Activated naive CD4-positive, alpha-beta T cell treated with anti-CD3 and anti-CD28 coated beads, Interleukin-2, amount 50 U/mL, for 24 hours (primary cell): ENCODE data around the gene CDK10.
"Not testable (repeated sequence)": the region's sequence is repeated elsewhere in the genome, so short reads cannot be mapped to it uniquely, and the experiment has no call there.

Source experiments
- H3K27ac Mint-ChIP-seq: one replicate; pipeline ENCODE4 v1.8.0; 2021; ENCODE audit warnings: mild to moderate bottlenecking, mixed read lengths
- H3K27me3 Mint-ChIP-seq: one replicate; pipeline ENCODE4 v1.8.0; 2021; ENCODE audit warnings: mixed read lengths
- H3K36me3 Mint-ChIP-seq: one replicate; pipeline ENCODE4 v1.8.0; 2021; ENCODE audit warnings: mixed read lengths
- H3K4me1 Mint-ChIP-seq: one replicate; pipeline ENCODE4 v1.8.0; 2021; ENCODE audit warnings: mixed read lengths
- H3K4me3 Mint-ChIP-seq: one replicate; pipeline ENCODE4 v1.8.0; 2021; ENCODE audit warnings: mild to moderate bottlenecking, mixed read lengths
- H3K9me3 Mint-ChIP-seq: one replicate; pipeline ENCODE4 v1.8.0; 2021; ENCODE audit warnings: mixed read lengths

Gene CDK10

DNA sequence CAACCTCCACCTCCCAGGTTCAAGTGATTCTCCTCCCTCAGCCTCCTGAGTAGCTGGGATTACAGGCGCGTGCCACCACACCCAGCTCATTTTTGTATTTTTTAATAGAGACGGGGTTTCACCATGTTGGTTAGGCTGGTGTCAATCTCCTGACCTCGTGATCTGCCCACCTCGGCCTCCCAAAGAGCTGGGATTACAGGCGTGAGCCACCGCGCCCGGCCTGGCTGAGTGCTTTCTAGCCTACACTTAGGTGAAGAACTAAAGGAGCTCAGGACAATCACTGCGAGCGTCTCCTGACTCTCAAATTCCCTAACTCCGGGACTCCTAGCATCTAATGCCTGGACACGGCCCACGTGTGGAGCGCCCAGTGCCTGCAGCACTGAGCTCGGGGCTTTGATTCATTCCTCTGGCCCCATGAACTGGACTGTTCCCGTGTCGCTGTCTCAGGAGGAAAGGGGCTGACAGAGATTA is 13.2 kb downstream of the CDK10 start:
- not testable (repeated sequence) for H3K36me3 Mint-ChIP-seq, H3K9me3 Mint-ChIP-seq, H3K27ac Mint-ChIP-seq, H3K27me3 Mint-ChIP-seq
- H3K4me1 Mint-ChIP-seq, result peaks cover 22% of the 10 kb centered on the region
- peak overlapping the region; percentile 66 for H3K4me3 Mint-ChIP-seq

DNA sequence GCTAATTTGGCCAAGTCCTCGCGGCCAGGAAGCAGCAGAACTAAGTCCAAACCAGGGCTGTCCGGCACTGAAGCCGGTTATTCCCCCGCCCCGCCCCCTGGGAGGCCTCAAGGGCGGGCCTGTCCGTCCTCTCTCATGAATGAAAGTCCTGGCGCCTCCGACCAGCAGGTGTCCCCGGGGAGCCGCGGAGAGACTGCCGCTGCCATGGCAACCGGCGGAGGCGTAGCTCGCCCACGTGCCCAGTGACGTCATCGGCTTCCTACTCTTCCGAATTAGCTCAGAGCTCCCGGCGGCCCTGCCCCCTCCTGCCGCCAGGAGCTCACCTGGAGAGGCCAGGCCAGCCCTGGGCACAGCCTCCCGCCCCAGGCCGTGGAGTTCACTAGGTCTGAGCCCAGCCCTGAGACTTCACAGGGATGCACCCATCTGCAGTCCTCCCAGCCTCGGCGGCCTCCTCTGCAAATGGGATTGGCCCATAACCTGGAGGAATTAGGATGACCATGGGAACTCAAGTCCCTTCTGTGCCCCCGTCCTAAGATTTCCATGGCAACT is 13.7 kb downstream of the CDK10 start:
- H3K27me3 Mint-ChIP-seq, result no peaks in the 10 kb centered on the region
- peaks cover 22% of the 10 kb centered on the region for H3K4me1 Mint-ChIP-seq
- H3K9me3 Mint-ChIP-seq, result no peaks in the 10 kb centered on the region
- peak overlapping the region; percentile 66 for H3K4me3 Mint-ChIP-seq
- peak overlapping the region; percentile 79 for H3K27ac Mint-ChIP-seq
- H3K36me3 Mint-ChIP-seq, result peaks cover 2% of the 10 kb centered on the region

DNA sequence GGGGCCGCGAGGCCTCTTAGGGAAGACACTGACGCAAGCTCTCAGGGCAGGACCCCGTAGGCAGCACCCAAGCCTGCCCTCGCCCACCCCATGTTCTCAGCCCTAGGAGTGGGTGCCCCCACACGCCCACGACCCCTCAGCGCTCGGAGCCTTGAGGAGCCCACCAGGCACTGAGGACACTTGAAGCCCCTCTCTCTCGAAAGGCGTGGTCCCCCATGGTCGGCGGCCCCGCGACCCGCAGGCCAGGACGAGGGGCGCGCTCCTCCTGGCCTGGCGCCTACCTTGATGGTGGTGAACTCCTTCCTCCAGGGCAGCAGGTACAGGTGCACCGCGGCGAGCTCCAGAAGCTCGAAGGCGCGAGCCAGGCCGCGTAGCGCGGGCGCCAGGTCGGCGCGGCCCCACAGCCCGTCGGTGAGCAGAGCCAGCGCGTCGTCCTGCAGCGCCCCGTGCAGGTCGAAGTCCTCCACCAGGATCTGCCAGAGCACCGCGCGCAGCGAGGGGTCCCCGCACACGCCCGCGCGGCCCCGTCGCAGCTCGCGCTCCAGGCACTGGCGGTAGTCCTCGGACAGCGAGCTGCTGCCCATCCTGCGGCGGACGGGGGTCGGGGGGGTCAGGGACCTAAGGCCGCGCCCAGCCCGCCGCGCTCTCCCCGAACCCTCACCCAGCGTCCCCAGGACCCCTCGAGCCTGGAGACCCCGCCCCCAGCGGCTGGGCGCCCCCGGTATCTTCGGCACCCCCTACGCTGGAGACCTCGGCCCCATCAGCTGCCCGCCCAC is 14.3 kb downstream of the CDK10 start:
- no peaks in the 10 kb centered on the region for H3K27me3 Mint-ChIP-seq
- no peaks in the 10 kb centered on the region for H3K9me3 Mint-ChIP-seq
- no peak overlapping the region for H3K27ac Mint-ChIP-seq
- H3K4me1 Mint-ChIP-seq, result peaks cover 23% of the 10 kb centered on the region
- H3K36me3 Mint-ChIP-seq, result peaks cover 2% of the 10 kb centered on the region
- H3K4me3 Mint-ChIP-seq, result peak overlapping the region; percentile 66

DNA sequence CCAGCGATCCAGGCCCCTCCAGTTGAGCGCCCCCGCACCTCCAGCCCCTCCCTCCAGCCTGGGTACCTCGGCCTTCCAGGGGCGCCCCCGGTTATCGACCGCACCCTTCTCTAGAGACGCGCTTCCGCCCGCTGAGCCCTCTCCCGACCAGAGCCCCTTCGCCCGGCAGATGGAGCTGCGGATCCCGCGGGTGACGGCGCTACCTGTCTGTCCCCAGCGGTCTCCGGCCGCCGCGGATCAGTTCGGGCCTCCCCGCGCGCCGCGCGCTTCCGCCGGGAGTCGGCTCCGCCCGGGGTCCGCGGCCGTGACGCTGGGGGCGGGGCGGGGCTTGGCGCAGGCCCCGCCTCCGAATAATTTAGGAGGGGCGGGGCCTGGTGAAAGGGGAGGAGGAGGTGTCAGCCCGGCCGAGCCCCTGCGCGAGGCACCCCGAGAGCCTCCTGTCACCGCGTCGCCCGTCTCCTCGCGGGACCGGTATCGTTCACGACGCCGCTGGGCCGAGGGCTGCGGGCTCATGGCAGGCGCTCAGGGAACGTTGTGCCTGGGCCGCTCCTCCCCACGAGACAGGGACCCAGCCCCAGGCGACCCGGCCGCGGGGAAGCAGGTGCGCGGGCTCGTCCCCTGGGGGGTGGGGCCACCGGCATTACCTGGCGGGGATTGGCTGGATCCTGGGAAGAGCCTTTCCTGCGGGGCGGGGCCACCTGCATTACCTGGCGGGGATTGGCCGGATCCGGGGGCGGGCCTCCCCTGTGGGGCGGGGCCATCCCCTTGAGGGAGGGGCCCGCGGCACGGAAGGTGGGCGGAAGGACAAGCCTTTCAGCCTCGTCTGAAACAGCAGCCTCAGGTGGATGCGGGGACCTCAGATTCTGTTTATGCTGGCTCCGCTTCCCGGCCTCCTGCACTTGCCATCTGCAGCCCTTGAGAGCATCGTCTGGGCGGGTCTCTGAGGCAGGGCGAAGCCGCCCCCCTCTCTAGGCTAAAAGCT is 15.2 kb downstream of the CDK10 start, which contains the start of gene SPATA2L:
Gene SPATA2L (minus strand): TSS at position 281 of the 982 bp plus-strand sequence. CDS start 473 bp downstream, outside the sequence.
- Mint-ChIP-seq H3K4me3 (peak within 1 kb of the TSS; percentile 76), H3K27ac (peak within 1 kb of the TSS; percentile 11), H3K9me3 (no peaks in the 10 kb centered on the region), H3K27me3 (no peaks in the 10 kb centered on the region), H3K36me3 (peaks cover 2% of the 10 kb centered on the region), H3K4me1 (peaks cover 27% of the 10 kb centered on the region)

DNA sequence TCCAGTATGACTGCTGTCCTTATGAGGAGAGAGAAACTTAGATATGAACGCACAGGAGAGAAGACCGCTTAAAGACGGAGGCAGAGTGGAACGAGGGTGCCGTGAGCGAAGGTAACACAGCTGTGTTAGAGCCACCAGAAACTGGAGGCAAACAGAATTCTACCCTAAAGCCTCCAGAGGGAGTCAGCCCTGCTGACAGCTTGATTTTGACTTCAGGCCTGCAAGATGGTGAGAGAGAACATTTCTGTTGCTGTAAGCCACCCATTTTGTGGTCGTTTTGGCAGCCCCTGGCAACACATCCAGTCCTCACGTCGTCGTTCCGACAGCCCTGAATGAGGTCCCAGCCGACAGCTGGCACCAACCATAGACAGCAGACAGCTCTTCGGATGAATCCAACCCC is 17.8 kb downstream of the CDK10 start:
- Mint-ChIP-seq H3K4me1 (peaks cover 23% of the 10 kb centered on the region), H3K27ac (no peak overlapping the region), H3K9me3 (no peaks in the 10 kb centered on the region), H3K27me3 (no peaks in the 10 kb centered on the region), H3K4me3 (no peak overlapping the region), H3K36me3 (no peaks in the 10 kb centered on the region)

- no peak overlapping the region for H3K4me3 Mint-ChIP-seq
- no peaks in the 10 kb centered on the region for H3K27me3 Mint-ChIP-seq
- H3K9me3 Mint-ChIP-seq, result no peaks in the 10 kb centered on the region
- peaks cover 19% of the 10 kb centered on the region for H3K4me1 Mint-ChIP-seq
- H3K27ac Mint-ChIP-seq, result no peak overlapping the region
- no peaks in the 10 kb centered on the region for H3K36me3 Mint-ChIP-seq
Measured at GRCh38 chr16:89705006-89705405, 18.5 kb downstream of the CDK10 start.

GRCh38 chr16:89706518-89707260 is 20.2 kb downstream of the CDK10 start:
- peaks cover 14% of the 10 kb centered on the region for H3K4me1 Mint-ChIP-seq
- no peak overlapping the region for H3K4me3 Mint-ChIP-seq
- H3K36me3 Mint-ChIP-seq, result no peaks in the 10 kb centered on the region
- H3K27me3 Mint-ChIP-seq, result no peaks in the 10 kb centered on the region
- H3K9me3 Mint-ChIP-seq, result no peaks in the 10 kb centered on the region
- no peak overlapping the region for H3K27ac Mint-ChIP-seq

GRCh38 chr16:89707695-89708094 is 21.2 kb downstream of the CDK10 start:
- Mint-ChIP-seq H3K4me3 (no peak overlapping the region), H3K4me1 (peaks cover 10% of the 10 kb centered on the region), H3K27ac (no peak overlapping the region), H3K9me3 (no peaks in the 10 kb centered on the region), H3K36me3 (no peaks in the 10 kb centered on the region), H3K27me3 (no peaks in the 10 kb centered on the region)

DNA sequence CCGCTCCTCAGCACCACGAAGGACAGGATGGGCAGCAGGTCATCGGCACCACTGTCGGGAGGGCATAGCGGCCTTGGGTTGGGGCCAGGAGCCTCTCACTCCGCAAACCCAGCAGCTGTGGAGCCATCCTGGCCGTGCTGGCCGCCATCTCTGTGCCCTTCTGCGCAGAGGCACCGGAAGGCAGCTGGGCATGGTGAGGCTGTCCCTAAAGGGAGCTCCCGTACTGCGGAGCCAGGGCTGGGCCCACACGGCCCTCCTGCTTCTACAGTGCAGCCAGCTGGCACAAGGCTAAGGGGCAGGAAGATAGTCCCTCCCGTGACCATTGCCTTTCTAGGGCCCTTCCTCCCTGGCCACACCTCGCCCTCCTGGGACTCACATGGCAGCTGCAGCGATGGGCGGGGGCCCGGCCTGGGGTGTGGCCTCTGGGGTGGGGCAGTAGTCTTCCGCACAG is 22.0 kb downstream of the CDK10 start:
- no peaks in the 10 kb centered on the region for H3K36me3 Mint-ChIP-seq
- no peak overlapping the region for H3K27ac Mint-ChIP-seq
- peaks cover 9% of the 10 kb centered on the region for H3K4me1 Mint-ChIP-seq
- H3K27me3 Mint-ChIP-seq, result no peaks in the 10 kb centered on the region
- no peaks in the 10 kb centered on the region for H3K9me3 Mint-ChIP-seq
- H3K4me3 Mint-ChIP-seq, result no peak overlapping the region

DNA sequence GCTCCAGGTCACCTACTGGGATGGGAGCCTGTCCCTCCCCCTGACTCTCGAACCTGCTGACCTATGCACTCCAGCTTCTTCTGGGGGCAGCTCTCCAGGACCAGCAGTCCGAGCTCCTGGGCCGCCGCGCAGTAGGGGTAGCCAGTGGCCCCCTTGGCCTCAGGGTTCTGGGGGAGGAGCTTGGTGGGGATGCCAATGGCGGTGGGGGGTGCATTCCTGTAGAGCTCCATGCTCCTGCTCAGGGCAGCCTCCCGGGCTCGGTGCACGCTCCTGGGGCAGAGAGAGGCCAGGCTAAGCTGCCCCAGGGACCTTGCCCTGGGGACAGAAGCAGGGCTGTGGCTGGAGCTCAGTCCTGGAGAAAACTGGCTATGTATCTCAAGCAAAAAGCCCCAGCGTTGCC is 22.7 kb downstream of the CDK10 start:
- H3K4me3 Mint-ChIP-seq, result no peak overlapping the region
- no peak overlapping the region for H3K27ac Mint-ChIP-seq
- H3K27me3 Mint-ChIP-seq, result no peaks in the 10 kb centered on the region
- peaks cover 9% of the 10 kb centered on the region for H3K4me1 Mint-ChIP-seq
- H3K9me3 Mint-ChIP-seq, result no peaks in the 10 kb centered on the region
- no peaks in the 10 kb centered on the region for H3K36me3 Mint-ChIP-seq

GRCh38 chr16:89709716-89710432 is 23.4 kb downstream of the CDK10 start:
- no peaks in the 10 kb centered on the region for H3K27me3 Mint-ChIP-seq

DNA sequence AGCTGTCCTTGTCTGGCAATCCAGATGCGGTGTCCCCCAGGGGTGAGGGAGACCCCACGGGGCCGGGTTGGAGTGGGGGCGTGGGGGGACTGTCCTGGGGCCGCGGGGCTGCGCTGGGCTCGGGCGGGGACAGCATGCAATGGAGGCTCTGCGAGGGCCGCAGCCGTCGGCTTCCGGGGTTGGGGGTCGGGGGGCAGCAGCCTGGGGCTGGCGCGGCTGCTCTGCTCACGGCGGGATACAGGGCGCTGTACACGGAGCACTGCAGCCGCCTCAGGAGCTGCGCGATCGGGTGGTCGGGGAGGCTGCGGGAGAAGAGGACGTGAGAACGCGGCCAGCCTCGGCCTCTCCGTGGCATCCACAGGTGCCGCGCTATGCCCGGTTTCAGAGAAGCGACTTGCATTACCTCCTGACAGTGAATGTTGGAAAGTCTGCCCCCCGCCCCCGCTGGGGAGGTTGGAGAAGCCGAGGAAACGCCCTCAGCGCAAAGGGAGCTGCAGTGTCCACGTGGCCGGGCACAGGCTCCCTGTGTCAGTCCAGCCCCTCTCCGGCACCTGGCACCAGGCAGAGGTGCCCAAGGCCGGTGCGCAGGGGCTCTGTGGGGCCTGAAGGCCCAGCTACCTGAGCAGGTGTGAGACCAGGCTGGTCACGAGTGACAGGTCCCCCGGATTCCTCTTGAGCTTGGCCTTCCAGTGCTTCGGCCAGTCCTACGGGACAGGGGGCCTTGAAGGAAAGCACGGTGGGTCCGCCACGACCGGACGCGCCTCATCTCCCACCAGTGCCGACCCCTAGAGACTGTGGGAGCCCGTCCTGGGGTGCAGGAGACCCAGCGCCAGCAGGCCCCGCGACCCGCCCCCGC is 24.4 kb downstream of the CDK10 start:
- Mint-ChIP-seq H3K9me3 (no peaks in the 10 kb centered on the region), H3K27ac (no peak overlapping the region), H3K4me1 (peaks cover 13% of the 10 kb centered on the region), H3K27me3 (no peaks in the 10 kb centered on the region), H3K4me3 (no peak overlapping the region), H3K36me3 (peaks cover 2% of the 10 kb centered on the region)

More at GRCh38 chr16:89709716-89710432, 23.4 kb downstream of the CDK10 start:
- Mint-ChIP-seq H3K9me3 (no peaks in the 10 kb centered on the region), H3K36me3 (peaks cover under 1% of the 10 kb centered on the region), H3K4me1 (peaks cover 14% of the 10 kb centered on the region), H3K27ac (peak overlapping the region; percentile 68), H3K4me3 (peak overlapping the region; percentile 30)

GRCh38 chr16:89711601-89712273 is 25.2 kb downstream of the CDK10 start:
- no peaks in the 10 kb centered on the region for H3K9me3 Mint-ChIP-seq

More at GRCh38 chr16:89711601-89712273, 25.2 kb downstream of the CDK10 start:
- Mint-ChIP-seq H3K27me3 (no peaks in the 10 kb centered on the region), H3K36me3 (peaks cover 4% of the 10 kb centered on the region), H3K4me1 (peaks cover 6% of the 10 kb centered on the region), H3K4me3 (peak overlapping the region; percentile 80), H3K27ac (no peak overlapping the region)
